Measurements from ENCODE around the gene PACS2. TPM values are rescaled to one million over a fixed set of nuclear protein-coding genes. Genes with fewer than 3 reads are reported as not detected.

PACS2 gene
- total RNA-seq, 4 donors from 2014 or later, result 59.8 to 97.4 (median 71.2) TPM

- no peak overlapping the region for H3K4me3 ChIP-seq
- 88% methylated on average over 7 of the region's 19 CpGs for WGBS
- intact Hi-C loops (cut with DNase I), result no loop called here
Observed at GRCh38 chr14:105380756-105381155, 66.2 kb downstream of the PACS2 start.

GRCh38 chr14:105381446-105382342 is 67.1 kb downstream of the PACS2 start:
- intact Hi-C loops (cut with DNase I), result no loop called here
- Histone ChIP-seq H3K4me3 (no peak overlapping the region), H3K9me3 (no peaks in the 10 kb centered on the region), H3K36me3 (peaks cover 47 to 83% (median 72%) of the 10 kb centered on the region in 4 donors), H3K27ac (replicated peaks in 1 of 4) (no peak overlapping the region), H3K4me1 (no peaks in the 10 kb centered on the region), H3K27me3 (no peaks in the 10 kb centered on the region)
- TF ChIP-seq CTCF (IDR thresholded peaks at IDR 0.05), result no peak
- no peak for TF ChIP-seq EP300 (IDR thresholded peaks at IDR 0.05)
- no peak for TF ChIP-seq POLR2A (IDR thresholded peaks at IDR 0.05; ENCODE audit: low read depth)
- no peak for TF ChIP-seq POLR2AphosphoS5 (IDR thresholded peaks at IDR 0.05)
- WGBS, result 90% methylated on average over 12 of the region's 27 CpGs
- no peak for DNase-seq (ENCODE audit: extremely low spot score)

More at GRCh38 chr14:105380756-105381155, 66.2 kb downstream of the PACS2 start:
- H3K36me3 ChIP-seq, result peaks cover 47 to 74% (median 63%) of the 10 kb centered on the region in 4 donors
- no peaks in the 10 kb centered on the region for H3K9me3 ChIP-seq
- no peaks in the 10 kb centered on the region for H3K4me1 ChIP-seq
- no peak for TF ChIP-seq EP300 (IDR thresholded peaks at IDR 0.05)
- TF ChIP-seq POLR2AphosphoS5 (IDR thresholded peaks at IDR 0.05), result no peak
- H3K27me3 ChIP-seq, result no peaks in the 10 kb centered on the region
- no peak for DNase-seq (ENCODE audit: extremely low spot score)
- H3K27ac ChIP-seq (replicated peaks in 1 of 4), result no peak overlapping the region

DNA sequence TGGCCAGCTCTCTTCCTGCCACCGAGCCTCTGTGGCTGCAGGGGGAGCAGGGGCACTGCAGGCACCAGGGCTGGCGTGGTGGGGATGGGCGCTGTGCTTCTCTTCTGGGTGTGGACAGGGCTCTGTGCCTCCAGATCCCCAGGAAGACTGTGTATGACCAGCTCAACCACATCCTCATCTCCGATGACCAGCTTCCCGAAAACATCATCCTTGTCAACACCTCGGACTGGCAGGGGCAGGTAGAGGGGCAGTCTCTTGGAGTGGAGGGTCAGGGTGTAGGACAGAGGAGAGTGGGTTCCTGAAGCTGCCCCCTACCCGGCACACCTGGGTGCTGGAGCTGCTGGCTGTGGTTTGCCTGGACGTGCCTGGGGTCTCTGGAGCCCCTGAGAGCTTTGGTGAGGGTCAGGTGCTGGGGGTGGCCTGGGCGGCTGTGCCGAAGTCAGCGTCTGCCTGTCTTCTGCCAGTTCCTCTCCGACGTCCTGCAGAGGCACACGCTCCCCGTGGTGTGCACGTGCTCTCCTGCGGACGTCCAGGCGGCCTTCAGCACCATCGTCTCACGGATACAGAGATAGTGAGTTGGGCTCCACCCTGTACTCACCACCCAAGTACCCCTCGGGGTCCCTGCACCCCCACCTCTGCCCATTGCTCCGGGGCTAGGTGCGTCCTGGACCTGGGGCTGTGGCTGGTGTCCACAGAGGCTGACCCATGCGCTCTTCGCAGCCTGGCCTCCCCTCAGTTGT is 68.0 kb downstream of the PACS2 start:
- intact Hi-C loops (cut with DNase I), result no loop called here
- no peak for DNase-seq (ENCODE audit: extremely low spot score)
- WGBS, result 91% methylated on average over 20 of the region's 26 CpGs
- Histone ChIP-seq H3K4me3 (no peak overlapping the region), H3K27ac (replicated peaks in 1 of 4) (no peak overlapping the region), H3K9me3 (no peaks in the 10 kb centered on the region), H3K4me1 (no peaks in the 10 kb centered on the region), H3K27me3 (no peaks in the 10 kb centered on the region), H3K36me3 (peaks cover 47 to 91% (median 80%) of the 10 kb centered on the region in 4 donors)
- TF ChIP-seq POLR2A (IDR thresholded peaks at IDR 0.05; ENCODE audit: low read depth) (no peak), EP300 (IDR thresholded peaks at IDR 0.05) (no peak), CTCF (IDR thresholded peaks at IDR 0.05) (no peak), POLR2AphosphoS5 (IDR thresholded peaks at IDR 0.05) (no peak)

DNA sequence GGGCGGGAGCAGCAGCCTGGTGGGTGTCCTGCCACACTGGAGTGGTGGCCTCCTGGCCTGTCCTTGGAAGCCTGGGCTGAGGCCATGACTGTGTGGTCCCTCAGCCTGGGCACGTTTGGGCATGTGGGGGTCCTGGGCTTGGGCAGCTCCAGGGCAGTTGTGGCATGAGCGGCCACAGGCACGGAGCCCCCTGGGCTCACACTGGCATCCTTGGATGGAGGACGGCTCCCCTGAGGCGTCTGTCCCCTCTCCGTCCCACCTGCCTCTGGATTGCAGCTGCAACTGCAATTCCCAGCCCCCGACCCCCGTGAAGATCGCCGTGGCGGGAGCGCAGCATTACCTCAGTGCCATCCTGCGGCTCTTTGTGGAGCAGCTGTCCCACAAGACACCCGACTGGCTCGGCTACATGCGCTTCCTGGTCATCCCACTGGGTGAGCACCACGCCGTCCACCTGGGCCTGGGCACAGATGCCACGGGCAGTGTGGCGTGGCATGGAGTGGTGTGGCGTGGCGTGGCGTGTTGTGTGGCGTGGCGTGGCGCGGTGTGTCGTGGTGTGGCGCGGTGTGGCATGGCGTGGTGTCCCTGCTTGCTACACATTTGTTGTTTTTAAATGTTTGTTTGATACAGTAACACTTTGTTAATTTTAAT is 68.7 kb downstream of the PACS2 start:
- Histone ChIP-seq H3K9me3 (no peaks in the 10 kb centered on the region), H3K36me3 (peaks cover 47 to 97% (median 87%) of the 10 kb centered on the region in 4 donors), H3K27me3 (no peaks in the 10 kb centered on the region), H3K4me3 (no peak overlapping the region), H3K27ac (replicated peaks in 1 of 4) (no peak overlapping the region), H3K4me1 (no peaks in the 10 kb centered on the region)
- TF ChIP-seq CTCF (IDR thresholded peaks at IDR 0.05), result no peak
- no peak for TF ChIP-seq POLR2AphosphoS5 (IDR thresholded peaks at IDR 0.05)
- no peak for TF ChIP-seq POLR2A (IDR thresholded peaks at IDR 0.05; ENCODE audit: low read depth)
- TF ChIP-seq EP300 (IDR thresholded peaks at IDR 0.05), result no peak
- no peak for DNase-seq (ENCODE audit: extremely low spot score)
- 95% methylated on average over 16 of the region's 32 CpGs for WGBS
- intact Hi-C loops (cut with DNase I), result no loop called here

Measured in esophagus muscularis mucosa (tissue), 4 donors.